Lower leg skin (tissue), 3 donors: ENCODE results near the gene MIER3.

Source experiments
- POLR2A ChIP-seq, 2 donors: fragments of 450-650 bp; IDR thresholded peaks; one replicate each; pipeline ENCODE4 v1.6.1; 2016 to 2017; ENCODE audit warnings: antibody characterized with exemption in 2 of 2, mild to moderate bottlenecking in 1 of 2, moderate library complexity in 1 of 2
- TF ChIP-seq, protein P1 (sequence below), 3 donors: fragments of 450-650 bp; IDR thresholded peaks; one replicate each; pipeline ENCODE4 v1.5.1; 2016; ENCODE audit warnings: antibody characterized with exemption in 3 of 3, mild to moderate bottlenecking in 3 of 3, moderate library complexity in 2 of 3

DNA sequence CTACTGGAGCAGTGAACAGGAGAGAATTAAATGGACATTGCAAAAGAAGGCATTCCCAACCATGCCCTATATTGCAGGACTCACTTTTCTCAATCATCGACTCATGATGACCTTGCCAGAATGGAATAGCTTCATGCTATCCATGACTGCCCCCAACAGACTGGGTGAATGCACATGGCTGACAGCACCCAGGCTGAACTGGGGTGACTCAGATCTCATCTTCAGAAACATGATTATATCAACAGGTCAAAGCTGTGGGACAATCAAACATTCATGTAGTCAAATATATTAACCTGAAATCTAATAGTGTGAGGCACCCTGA, 34.7 kb upstream of the MIER3 start:
- TF ChIP-seq POLR2A (IDR thresholded peaks at IDR 0.05): no peak
- TF ChIP-seq, protein P1, sequence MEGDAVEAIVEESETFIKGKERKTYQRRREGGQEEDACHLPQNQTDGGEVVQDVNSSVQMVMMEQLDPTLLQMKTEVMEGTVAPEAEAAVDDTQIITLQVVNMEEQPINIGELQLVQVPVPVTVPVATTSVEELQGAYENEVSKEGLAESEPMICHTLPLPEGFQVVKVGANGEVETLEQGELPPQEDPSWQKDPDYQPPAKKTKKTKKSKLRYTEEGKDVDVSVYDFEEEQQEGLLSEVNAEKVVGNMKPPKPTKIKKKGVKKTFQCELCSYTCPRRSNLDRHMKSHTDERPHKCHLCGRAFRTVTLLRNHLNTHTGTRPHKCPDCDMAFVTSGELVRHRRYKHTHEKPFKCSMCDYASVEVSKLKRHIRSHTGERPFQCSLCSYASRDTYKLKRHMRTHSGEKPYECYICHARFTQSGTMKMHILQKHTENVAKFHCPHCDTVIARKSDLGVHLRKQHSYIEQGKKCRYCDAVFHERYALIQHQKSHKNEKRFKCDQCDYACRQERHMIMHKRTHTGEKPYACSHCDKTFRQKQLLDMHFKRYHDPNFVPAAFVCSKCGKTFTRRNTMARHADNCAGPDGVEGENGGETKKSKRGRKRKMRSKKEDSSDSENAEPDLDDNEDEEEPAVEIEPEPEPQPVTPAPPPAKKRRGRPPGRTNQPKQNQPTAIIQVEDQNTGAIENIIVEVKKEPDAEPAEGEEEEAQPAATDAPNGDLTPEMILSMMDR (IDR thresholded peaks at IDR 0.05): no peak
